CMK (cell line): ENCODE data around the gene SLC6A12.
"Not testable (repeated sequence)": the region's sequence is repeated elsewhere in the genome, so short reads cannot be mapped to it uniquely, and the experiment has no call there.

ENCODE experiments used
- DNase-seq: peaks from one replicate; pipeline ENCODE4 v3.0.0-alpha.2; 2010; ENCODE audit warnings: low read depth

The SLC6A12 gene

DNA sequence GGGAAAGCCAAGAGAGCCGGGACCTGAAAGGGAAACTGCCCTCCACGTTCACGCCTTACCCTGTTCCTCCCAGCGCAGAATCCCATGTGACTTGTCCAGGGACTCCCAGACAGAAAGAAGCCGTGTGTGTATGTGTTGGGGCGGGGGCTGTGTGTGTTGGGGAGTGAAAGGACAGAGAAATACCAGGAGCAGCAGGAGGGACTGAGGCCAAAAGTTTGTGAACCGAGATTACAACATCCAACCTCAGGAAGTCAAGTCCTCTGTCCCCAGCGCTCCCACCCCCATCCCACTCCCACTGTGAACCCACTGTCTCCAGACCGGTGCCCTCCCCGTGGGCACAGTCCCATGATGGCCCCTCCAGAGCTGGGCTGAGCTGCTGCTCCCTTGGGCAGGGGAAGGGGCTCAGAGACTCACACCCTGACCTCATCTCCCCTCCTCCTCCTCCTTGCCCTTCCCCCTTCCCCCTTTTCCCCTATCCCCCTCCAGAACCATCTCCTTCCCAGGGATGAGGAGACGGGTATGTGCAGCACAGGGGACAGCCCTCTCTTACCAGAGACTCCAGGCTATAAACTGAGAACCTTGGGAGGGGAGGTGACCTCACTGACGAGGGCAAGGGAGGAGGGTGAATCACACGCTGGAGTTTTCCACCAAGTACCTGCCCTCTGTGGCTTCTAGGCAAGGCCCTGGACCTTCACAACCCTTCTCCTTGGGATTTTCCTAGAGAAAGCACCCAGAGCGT, at the start of gene SLC6A12:
TSS of gene SLC6A12 (minus strand) at position 155 of the 739 bp plus-strand sequence. CDS start 4,171 bp downstream, outside the sequence.
- DNase-seq: no peak

DNA sequence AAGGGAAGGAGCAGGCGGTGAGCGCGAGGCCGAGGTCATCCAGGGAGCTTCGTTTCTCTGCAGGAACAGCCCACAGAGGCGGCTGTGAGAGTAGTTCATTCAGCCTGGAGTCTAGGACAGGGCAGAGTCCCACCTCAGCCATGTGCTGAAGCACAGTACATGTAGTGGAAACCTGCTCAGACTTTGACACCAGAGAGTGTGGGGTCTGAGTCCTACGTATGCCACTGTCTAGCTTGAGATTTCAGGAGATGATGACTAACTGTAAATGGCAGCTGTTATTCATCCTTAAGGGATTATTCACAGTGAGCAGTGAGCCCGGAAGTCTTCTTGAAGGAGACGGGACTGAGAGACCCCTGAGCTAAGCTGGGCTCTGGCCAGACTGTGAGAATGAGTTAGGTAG, 49.6 kb upstream of the SLC6A12 start:
- no peak for DNase-seq

DNA sequence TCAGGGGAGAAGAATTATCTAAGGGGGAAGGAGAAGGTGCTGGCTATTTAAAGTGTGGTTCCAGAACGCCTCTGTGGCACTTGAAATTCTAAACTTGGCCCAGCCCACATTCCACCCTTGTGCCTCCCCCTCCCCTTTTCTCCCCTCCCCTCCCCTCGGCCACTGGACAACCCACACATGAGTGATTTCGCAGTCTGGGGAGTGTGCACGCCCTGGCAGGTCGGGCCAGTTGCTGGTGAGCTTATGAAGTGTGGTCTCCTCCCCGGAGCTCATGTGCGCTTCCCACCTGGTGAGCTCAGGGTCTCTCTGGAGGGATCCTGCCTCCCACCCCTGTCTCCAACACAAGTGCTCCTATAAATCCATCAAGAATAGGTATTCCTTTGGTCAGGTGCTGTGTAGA, 48.9 kb upstream of the SLC6A12 start, which contains the start of gene SLC6A13:
TSS of gene SLC6A13 (minus strand) at position 20 of the 400 bp plus-strand sequence. CDS start 2,784 bp downstream, outside the sequence.
- no peak for DNase-seq

DNA sequence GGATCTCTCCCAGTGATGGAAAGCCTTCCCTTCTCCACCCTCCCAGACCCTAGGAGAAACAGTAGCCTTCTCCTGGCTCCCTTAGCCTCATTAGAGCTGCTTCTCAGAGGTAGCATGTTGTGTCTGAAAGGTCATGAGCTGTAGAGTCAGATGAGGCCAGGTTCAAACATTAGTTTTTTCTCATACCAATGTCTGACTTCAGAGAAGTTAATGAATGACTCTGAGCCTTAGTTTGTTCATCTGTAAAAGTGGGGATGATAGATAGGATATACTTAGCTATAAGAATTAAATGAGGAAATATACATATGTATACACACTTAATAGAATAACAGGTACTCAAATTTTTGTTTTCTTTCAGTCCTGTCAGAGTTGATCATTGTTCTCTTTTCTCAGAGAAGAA, 48.2 kb upstream of the SLC6A12 start:
- DNase-seq: no peak

DNA sequence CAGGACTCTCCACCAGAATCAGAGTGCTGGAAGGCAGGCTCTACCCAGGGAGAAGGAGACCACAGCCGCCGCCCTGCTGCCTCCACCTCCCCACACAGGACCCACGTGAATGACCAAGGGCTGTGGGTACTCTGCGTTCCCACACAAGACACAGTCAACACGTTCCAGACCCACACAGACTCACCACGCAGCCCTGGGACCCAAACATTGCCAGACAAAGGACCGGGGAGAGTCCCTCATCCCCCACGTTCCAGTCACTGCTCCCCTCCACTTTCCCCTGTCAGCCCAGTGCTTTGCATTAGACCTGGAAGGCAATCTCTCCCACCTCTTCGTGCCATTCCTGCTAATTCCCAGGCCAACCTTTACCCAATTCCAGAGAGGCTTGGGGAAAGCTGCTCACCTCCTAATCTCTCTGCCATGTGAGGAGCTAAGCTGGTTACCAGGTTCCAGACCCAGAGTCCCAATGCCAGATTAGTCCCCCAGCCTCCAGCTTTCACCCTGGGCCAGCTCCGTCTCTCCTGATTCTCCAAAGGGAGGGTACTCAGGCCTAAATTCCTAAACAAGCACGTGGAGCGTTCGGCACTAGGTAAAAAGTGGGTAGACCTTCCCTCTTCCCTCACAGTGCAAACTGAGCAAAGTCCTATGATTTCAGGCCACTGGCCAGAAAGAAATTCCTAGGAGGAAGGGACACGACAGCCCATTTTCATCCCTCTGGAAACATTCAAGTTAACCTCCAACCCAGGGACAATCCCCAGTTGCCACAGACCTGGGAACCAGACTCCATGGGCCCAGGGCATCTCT, 43.8 kb upstream of the SLC6A12 start:
- DNase-seq: no peak

DNA sequence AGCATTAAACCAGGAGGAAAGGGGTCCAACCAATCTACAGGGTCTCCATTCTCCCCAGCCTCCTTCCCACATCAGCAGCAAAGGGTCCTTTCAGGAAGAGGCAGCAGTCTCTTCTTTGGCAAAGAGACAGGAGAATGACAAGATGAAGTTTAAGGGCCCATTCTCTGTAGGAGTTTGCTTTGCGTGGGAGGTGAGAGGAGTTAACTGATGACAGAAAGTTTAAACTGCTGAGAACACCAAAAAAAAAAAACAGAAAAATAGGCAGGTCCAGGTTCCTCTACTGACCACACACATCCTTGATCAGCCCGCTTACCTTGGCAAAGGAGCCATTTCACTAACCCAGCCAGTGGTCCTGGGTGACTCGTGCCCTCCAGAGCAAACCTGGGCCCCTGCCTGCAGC, 43.0 kb upstream of the SLC6A12 start:
- DNase-seq: no peak

DNA sequence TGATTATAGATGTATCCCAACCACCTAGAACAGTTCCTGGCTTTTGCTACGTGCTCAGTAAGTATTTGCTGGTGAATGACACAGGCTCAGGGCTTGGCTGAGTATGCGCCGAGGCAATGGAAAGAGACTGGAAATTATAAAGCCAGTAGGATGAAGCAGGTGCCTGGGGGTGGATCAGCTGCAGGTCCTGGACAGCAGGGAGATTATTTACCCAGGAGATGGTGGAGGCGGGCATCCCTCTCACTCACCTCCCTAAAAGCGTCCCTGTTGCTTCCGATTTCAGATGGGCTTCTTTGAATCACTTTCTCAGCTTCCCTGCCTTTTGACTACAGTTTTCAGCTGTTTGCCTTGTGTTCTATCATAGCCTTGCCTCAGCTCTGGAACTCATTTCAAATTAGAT, 42.3 kb upstream of the SLC6A12 start:
- DNase-seq: no peak

DNA sequence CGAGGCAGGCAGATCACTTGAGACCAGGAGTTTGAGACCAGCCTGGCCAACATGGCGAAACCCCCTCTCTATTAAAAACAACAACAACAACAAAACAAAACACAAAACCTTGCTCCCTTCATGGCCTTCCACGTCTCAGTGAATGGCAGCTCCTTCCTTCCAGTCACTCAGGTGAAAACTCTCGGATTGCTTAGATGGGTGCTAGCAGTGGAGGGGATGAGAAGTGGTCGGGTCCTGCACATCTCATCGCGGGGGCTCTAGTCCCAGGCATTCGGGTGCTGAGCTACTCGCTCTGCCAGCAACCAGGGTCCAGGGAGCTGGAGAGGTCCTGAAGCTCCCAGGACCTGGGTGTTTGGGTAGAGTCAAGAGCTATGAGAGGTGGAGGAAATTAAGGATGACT, 41.0 kb upstream of the SLC6A12 start:
- no peak for DNase-seq

DNA sequence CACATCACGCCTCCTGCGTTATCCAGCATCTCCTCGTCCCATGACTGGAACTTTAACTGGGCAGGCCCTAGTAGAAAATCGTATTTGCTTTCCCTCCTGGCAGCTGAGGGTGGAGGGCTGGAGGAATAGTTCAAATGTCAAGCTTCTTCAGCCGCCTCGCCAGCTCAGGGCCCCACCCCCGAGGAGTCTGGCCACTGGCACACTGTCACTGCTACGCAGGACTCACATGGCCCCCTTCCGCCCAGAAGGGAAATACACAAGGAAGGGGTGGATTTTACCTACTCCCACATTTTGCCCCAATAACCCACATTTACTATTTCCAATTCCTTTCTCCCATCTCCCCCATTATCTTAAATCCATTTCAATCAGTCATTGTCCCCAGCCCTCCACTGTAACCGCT, 40.1 kb upstream of the SLC6A12 start:
- DNase-seq: no peak

DNA sequence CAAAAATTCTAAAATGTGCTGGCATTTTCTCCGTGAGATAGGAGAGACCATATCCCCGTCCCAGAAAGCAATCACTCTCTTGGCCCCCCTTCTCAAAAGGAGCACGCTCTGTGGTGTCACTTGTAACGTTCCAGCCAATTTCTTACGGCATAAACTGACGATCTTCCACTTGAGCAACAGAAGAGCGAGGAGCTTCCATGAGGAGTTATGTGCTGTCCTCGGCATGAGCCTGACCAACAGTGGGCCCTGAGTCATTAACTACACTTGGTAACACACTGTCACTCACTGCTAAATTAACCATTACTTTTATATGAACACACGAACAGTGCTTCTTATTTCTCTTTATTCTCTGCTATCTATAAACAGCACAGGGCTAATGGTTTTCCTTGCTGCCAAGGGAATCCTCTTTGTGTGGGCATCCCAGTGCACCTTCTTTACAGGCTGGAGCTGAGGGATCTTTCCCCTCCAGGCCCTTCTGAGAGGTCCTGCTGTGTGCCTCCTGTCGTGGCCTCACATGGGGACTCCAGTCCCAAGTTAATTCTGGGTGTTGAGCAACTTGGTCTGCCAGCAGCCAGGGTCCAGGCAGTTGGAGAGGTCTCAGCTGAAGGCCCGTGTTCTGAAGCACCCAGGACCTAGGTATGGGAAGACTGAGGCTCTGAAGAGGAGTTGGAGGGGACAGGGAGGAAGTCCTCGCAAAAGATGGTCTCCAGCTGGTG, 39.3 kb upstream of the SLC6A12 start:
- no peak for DNase-seq

DNA sequence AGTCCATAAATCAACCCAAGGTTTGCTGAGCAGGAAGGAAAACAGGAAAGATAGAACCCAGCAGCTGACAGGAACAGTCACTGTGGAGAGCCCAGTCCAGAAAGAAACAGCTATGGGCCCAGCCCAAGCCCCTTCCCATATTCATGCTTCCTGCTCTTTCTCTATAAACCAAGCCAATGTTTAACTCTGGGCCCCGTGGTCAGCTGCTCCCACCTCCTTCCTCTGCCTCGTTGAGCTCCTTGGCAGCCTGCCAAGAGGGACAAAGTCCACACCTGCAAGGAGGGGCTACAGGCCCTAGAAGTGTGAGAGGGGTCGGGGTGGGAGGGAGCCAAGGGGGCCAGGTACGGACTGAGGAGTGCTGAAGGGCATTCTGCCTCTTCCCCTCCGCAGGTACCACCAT, 38.7 kb upstream of the SLC6A12 start:
- no peak for DNase-seq

DNA sequence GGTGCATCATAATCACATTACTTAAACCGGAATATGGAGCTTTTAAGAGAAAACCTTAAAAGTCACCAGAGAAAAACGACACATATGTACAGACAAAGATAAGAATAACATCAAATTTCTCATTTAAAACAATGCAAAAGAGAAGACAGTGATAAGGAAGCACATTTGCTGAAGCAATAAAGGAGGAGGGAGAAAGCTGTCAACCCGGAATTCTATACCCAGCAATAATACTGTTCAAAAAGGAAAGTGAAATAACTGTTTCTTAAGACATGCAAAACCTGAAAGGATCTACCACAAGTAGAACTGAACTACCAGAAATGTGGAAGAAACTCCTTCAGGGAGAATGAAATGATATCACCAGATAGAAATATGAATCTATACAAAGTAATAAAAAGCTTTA, 33.3 kb upstream of the SLC6A12 start:
- DNase-seq: no peak

DNA sequence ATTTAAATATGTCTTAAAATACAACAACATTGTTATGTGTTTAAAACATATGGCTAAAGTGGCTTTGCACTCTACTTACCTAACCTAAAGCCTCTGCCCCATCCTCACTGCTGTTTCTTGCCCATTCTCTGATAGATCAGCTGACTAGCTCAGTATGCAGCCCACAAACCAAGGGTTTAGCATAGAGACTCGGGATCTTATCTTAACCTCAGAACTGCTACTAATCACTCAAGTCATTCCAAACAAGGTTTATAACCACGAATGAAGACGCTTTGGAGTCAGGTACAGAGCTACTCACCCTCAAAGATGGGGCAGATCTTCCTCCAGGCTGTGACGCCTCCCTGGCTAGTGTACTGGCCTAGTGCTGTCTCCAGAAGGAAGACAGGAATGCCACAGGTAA, 29.4 kb upstream of the SLC6A12 start:
- no peak for DNase-seq

DNA sequence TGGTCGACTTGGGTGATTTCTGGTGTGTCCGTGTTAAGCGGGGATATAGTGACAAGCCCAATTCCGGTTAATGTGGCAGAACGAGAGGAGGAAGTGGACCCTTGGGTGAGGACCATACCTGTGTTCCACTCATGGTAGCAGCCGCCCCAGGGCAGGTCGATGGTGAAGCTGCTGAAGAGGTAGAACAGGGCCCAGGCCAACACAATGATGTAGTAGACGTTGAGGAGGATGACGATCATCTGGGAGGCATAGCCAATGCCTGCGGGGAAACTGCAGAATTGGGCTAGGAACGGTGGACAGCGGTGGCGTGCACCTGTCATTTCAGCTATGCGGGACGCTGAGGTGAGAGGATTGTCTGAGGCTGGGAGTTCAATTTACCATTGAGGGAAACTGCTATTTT, 28.5 kb upstream of the SLC6A12 start:
- DNase-seq: no peak

DNA sequence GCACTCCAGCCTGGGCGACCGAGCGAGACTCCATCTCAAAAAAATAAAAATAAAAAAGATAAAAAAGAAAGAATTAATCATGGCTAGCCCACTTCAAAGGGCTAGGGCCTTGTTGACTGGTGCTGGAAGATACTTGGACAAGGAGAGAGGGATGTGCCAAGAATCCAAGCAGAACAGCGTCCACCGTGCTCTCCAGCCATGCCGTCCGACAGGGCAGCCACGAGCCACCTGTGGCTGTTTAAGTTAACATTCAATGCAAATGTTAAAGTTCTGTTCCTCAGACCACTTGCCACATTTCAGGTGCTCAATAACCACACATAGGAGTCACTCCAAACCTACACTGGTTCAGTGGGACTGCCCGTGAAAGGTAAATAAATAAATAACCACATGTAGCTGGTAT, 27.3 kb upstream of the SLC6A12 start:
- no peak for DNase-seq

DNA sequence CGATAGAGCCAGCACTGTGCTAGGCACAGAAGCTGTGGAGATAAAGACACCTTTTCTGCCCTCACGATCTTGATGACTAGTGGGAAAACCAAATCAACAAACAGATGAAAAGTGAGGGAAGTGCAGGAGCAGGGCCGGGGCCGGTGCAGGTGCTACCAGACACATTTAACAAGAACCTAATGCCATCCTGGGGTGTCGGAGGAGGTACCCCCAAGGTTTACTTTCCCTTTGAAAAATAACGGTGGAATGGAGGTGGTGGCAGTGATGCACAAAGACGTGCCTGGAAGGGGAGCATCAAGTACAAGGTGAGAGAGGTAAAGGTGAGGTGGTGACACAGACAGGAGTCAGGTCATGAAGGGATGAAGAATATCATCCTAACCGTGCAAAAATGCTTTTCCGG, 26.6 kb upstream of the SLC6A12 start:
- no peak for DNase-seq

DNA sequence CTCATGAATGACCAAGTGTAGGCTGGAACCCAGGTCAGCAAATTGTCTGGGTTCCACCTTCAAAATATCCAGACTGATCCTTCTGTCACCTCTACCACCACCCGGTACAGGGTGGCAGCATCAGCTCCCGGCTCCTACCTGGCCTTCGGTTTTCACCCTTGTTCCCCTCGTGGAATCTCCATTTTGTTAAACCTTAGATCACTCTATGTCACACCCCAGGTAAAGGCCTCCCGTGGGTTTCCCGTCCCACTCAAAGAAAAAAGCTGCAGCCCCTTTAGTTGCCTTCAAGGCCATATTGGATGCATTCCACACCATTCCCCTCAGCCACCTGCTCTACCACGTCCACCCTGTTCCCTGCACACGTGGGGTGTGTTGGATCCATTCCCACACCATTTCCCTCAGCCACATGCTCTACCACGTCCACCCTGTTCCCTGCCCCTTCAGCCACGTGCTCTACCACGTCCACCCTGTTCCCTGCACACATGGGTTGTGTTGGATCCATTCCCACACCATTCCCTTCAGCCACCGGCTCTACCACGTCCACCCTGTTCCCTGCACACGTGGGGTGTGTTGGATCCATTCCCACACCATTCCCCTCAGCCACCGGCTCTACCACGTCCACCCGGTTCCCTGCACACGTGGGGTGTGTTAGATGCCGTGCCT, 24.9 kb upstream of the SLC6A12 start:
- DNase-seq: no peak

DNA sequence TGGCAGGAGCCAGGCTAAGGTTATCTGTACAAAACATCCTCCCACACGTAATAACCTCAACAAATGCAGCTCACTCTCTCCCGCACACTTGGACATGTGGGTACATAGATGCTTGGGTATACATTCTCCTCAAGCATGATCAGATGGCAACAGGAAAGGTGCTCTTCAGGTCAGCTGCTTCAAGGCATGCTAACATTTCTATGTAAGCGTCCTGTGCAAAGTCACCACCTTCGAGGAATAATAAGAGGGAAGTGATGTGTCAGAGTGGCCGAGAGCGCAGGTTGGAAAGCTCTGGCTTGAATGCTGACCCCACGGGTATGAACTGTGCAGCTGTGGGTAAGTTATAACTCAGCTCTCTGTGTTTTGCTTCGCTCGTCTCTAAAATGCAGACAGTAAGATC, 24.2 kb upstream of the SLC6A12 start:
- DNase-seq: no peak

DNA sequence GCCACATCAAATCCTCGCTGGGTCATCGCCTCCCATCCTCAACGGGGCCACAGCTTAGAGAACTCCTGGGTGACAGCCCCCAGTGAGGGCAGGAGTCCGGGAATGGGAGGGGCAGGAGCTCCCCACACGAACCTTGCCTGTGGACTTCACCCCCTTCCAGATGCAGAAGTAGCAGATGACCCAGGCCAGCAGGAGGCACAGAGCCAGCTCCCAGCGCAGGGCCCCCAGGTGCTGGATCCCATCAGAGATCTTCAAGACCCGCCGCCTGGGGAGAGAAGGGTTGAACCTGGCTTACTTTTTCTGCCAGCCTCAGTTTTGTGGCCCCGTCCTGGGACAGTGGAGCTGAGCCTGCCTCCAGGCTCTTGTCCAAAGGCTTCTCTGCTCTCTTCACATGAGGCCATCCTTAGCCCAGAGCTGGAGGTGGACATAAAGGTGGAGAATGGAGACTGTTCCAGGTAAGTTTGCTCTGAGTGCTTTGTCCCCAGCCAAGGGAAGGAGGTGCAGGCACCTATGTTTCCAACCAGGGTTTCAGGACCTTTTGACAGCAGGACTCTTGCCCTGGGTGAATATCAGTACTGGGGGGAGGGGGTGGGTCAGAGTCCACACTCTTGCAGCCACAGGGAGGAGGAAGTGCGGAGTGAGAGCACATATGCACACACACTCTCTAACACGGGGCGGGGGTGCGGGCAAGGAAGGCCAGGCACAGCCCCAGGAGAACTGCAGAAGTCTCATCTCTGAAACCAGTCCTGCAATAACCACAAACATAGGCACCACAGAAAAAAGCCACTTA, 23.3 kb upstream of the SLC6A12 start:
- no peak for DNase-seq

DNA sequence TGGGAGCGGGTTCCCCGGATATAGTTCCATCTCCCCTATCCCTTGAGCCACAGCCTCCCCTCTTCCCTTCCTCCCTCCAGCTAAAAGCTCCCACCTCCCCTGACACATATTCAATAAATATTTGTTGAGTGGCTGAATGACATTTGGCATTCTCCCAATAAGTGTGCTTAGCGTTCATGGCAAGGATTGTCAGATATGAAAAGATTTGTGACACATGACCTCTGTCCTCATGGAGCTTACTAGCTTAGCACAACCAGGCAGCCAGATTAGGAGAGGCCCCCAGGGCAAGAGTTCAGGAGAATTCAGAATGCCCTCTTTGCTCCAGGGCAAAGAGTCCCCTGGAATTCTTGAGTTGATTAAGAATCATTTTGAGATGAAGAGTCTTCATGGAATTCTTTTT, 22.5 kb upstream of the SLC6A12 start:
- DNase-seq: no peak

DNA sequence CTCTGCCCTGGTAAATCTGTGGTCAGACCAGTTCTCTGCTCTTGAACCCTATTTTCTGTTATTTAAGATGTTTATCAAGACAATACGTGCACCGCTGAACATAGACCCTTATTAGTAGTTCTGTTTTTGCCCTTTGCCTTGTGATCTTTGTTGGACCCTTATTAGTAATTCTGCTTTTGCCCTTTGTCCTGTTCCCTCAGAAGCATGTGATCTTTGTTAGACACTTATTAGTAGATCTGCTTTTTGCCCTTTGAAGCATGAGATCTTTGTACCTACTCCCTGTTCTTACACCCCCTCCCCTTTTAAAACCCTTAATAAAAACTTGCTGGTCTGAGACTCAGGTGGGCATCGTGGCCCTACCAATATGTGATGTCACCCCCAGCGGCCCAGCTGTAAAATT, 22.0 kb upstream of the SLC6A12 start:
- DNase-seq: not testable (repeated sequence)
